ENCODE results near the gene IER5.

IER5 gene

DNA sequence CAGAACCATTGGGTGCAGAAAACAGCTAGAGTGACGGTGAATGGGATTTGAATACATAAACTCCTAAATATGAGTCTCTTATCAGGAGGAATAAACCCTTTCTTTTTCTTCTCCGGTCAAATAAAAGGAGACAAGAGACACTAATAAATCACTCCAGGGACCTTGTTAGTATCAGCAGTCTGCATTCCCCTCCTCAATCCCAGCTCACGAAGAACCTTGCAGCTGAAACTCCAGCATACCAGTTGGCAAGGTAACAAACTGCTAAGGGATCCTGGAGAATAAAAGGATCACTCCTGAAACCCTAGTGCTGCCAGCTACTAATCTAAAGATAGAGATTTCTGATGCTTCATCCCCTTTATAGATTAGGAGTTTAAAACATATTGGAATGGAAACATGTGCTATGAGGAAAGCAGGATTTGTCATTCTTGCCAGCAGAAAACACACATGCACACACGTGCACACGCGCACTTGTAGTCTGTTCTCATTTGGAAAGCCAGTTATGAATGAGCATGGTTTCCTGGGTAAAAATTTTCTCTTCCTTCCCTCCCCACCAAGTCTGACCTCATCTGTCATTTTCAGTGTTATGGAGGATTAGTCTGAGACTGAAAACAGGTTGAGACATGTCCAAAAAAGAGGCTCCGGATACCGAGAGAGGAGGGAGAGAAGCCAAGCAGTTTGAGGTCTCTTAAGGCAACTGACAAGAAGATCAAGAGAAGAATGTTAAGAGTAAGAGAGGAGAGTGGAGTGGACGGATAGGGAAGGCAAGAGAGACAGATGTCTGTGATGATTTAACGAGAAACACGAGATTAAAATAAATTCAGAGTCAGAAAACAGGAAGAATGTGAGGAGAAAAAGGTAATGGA, 10.9 kb downstream of the IER5 start:
- no peak for DNase-seq (ENCODE audit: low read depth)

GRCh38 chr1:181100015-181100905, 11.8 kb downstream of the IER5 start:
- DNase-seq (ENCODE audit: low read depth): no peak

DNA sequence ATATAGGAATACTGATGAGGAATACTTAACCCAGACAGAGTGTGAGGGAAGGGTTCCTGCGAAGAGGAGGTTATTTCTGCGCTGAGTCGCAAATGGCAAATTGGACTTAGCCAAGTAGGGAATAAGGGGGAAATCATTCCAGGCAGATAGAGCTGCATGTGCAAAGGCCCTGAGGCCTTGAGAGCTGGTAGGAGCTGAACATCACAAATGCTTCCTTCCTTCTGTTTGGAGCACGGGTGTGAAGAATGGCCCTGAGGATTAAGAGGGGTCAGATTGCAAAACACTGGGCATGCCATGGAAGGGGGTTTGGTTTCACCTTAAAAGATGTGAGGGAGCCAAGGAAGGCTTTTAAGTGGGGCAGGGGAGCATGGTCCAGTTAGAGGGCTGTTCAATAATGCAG, 12.4 kb downstream of the IER5 start:
- no peak for DNase-seq (ENCODE audit: low read depth)

GRCh38 chr1:181101581-181102226, 13.2 kb downstream of the IER5 start:
- DNase-seq (ENCODE audit: low read depth): no peak

DNA sequence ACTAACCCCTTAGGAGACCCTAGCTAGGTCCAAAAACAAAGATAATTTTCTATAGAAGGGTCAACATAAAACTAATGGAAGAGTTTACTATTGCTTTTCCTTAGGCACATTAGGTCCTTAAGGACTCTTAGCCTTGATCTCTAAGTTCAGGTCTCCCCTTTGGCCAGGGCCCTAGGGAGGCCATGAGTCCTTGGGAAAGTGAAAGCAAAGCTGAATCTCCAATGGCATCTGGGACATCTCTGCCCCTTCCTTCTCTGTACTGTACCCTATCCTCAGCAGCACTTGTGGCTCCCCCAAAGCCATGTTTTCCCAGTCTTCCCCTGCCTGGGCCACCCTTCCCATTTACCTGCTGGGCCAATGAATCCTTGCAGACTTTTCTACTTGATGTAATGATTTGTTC, 14.3 kb downstream of the IER5 start:
- DNase-seq (ENCODE audit: low read depth): no peak

- DNase-seq (ENCODE audit: low read depth): no peak
Measured at GRCh38 chr1:181103399-181103798, 14.9 kb downstream of the IER5 start.

GRCh38 chr1:181104042-181104789, 15.7 kb downstream of the IER5 start:
- no peak for DNase-seq (ENCODE audit: low read depth)

GRCh38 chr1:181104790-181105133, 16.3 kb downstream of the IER5 start:
- no peak for DNase-seq (ENCODE audit: low read depth)

GRCh38 chr1:181105134-181106021, 16.9 kb downstream of the IER5 start:
- DNase-seq (ENCODE audit: low read depth): peak; percentile 79

GRCh38 chr1:181106022-181106312, 17.5 kb downstream of the IER5 start:
- no peak for DNase-seq (ENCODE audit: low read depth)

GRCh38 chr1:181106479-181106878, 18.0 kb downstream of the IER5 start:
- DNase-seq (ENCODE audit: low read depth): no peak

- no peak for DNase-seq (ENCODE audit: low read depth)
Measured at GRCh38 chr1:181107711-181108110, 19.2 kb downstream of the IER5 start.

DNA sequence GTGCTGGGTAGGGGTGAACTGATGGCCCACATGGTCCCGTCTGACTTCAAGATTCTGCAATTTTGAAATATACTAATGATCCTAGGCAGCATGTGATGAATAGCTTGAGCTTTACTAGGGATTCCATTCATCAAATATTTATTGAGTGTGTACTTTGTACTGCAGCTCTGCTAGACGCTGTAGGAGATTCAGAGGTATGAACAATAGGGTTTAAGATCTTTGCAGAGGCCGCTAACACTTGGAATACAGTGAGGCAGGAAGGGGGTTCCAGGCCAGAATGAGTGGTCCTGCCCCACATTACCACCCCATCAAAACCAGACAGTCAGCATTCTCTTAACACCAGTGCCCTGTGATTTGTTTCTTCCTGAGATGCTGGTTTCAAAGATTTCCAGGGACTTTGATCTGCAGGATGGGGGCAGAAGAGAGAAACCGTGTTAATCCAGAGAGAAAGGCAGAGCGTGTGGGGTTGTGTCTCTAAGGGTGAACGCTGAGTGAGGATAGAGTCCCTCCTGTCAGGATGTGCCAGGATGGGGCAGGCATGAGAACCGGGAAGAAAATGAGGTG, 19.9 kb downstream of the IER5 start:
- no peak for DNase-seq (ENCODE audit: low read depth)

GRCh38 chr1:181110013-181110412, 21.5 kb downstream of the IER5 start:
- no peak for DNase-seq (ENCODE audit: low read depth)

DNA sequence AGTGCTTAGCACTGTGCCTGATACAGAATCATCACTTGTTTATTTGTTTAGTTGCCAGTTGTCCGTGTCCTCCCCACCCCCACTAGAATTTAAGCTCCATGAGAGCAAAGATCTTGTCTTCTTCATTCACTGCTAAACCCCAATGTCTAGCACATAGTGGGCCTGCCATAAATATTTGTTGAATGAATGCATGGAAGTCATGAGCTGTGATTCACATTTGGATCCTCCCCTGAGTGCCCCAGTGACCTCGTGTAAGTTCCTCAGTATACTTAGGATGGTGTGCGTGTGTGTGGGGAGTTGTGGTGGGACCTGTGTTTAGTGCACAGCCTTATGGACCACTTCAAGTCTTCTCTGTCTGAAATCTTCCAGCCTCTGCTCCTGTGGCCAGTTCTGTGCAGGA, 23.1 kb downstream of the IER5 start:
- no peak for DNase-seq (ENCODE audit: low read depth)

DNA sequence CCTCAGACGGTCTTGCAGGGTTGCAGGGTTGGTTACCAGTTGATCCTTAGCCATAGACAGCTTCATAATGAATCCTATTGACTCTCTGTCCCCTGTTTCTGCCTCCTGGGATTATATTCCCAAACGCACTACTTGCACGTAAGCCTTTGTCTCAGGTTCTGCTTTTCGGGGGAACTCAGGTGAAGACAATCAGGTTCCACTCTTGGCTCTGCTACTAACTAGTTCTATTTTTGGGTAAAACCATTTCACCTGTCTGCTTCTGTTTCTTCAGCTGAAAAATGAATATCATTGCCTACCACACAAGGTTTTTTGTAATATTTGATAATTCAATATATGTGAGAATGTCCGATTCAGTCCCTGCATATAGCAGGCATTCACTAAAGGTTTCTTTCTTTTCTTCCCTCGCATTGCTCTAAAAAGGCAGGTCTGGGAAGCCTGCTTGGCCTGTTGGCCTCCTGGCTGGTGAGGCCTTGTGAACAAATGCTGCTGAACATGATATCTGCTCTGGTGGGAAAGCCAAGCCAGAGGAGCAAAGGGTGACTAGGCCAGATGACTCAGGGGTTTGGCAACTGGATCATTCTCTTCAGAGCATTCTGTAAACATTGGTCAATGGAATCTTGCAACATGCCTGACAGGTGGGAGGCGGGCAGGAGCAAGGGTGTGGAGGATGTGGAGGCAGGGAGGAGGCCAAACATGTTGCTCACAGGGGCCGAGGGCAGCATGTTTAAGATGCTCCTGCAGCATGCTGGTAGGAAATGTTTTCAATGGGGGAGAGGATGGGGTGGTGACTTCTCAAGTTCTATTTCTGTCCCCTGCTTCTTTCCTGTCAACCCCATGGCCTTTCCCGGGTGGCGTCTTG, 23.8 kb downstream of the IER5 start:
- no peak for DNase-seq (ENCODE audit: low read depth)

DNA sequence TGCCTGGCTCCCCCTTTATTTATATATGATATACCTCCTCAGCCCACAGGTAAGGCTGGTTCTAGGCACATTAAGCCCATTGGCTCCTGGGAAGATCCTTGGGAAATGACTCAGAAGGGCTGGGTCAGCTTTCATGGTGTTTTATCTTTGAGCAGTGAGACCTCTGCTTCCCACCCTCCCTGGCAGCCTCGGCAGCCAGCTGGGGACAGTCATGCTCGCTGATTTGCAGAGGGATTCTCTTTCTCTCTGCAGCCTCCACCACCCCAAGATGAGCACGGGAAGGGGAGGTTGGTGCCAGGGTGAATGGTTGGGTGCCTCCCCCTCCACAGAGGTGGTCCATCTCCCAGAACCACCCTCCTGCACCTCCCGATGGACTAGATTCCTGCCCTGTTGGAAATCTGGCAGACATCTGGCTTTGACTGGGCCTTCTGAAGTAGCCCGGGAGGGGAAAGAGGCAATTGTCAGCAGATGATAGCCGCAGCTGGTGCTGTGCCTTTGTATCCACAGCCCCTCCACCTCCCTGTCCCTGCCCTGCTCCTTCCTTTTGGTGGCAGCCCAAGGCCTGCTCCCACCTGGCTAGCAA, 24.6 kb downstream of the IER5 start:
- DNase-seq (ENCODE audit: low read depth): no peak

- DNase-seq (ENCODE audit: low read depth): no peak
Measured at GRCh38 chr1:181114574-181115367, 26.3 kb downstream of the IER5 start.

DNA sequence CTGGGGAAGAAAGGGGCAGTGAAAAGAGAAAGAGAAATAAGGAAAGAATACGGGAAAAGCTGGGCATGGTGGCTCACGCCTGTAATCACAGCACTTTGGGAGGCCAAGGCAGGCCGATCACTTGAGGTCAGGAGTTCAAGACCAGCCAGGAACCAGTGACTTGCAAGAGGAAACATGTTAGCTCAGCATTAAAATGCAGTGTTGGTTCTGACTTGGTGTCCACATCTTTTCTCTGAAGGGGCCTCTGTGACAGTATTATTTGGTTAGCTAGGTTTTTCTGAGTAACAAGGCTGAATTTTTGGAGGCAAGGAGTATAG, 26.8 kb downstream of the IER5 start:
- DNase-seq (ENCODE audit: low read depth): no peak
